GM23338 (cell line): Measurements from ENCODE around the gene DAND5.
A peak's percentile ranks its signal among the peaks of the same experiment; 100 is the strongest.

Experiments used
- CREB1 ChIP-seq: fragments of 250-450 bp; sonication (Bioruptor Pico); IDR thresholded peaks from 2 replicates; pipeline ENCODE4 v1.5.0; 2020; ENCODE audit warnings: low read depth, mild to moderate bottlenecking, moderate library complexity
- CTCF ChIP-seq, 2 experiments: fragments of 200-600 bp in 1 of 2; sonication (generic) in 1 of 2; conservative IDR thresholded peaks; 2 replicates each; pipeline versions ENCODE4 v1.5.1 to v1.6.1; 2016 to 2017; ENCODE audit warnings: antibody characterized with exemption in 2 of 2, low read depth in 2 of 2, mild to moderate bottlenecking in 2 of 2, moderate library complexity in 1 of 2
- EZH2 ChIP-seq: fragments of 200-600 bp; sonication (generic); IDR thresholded peaks from one replicate; pipeline ENCODE4 v1.8.0; 2017; ENCODE audit warnings: antibody characterized with exemption, mild to moderate bottlenecking, low read depth; ENCODE audit not compliant: unreplicated experiment
- EZH2phosphoT487 ChIP-seq: fragments of 200-600 bp; sonication (generic); IDR thresholded peaks from one replicate; pipeline ENCODE4 v1.8.1; 2018; ENCODE audit warnings: antibody characterized with exemption; ENCODE audit not compliant: unreplicated experiment
- NANOG ChIP-seq: IDR thresholded peaks from 2 replicates; pipeline ENCODE4 v1.6.1; 2016; ENCODE audit warnings: antibody characterized with exemption, borderline replicate concordance
- POLR2AphosphoS5 ChIP-seq: IDR thresholded peaks from 2 replicates; pipeline ENCODE4 v1.6.1; 2016; ENCODE audit warnings: antibody characterized with exemption, low read depth
- REST ChIP-seq: IDR thresholded peaks from one replicate; pipeline ENCODE4 v1.6.1; 2018; ENCODE audit warnings: antibody characterized with exemption; ENCODE audit not compliant: unreplicated experiment
- ZNF331 ChIP-seq: fragments of 250-450 bp; sonication (Bioruptor Pico); IDR thresholded peaks from 2 replicates; pipeline ENCODE4 v1.5.0; 2020; ENCODE audit warnings: low read depth, mild to moderate bottlenecking, moderate library complexity

- TF ChIP-seq CTCF (conservative IDR thresholded peaks at IDR 0.05; ENCODE audit: low read depth in 2 of 2) (no peak), EZH2phosphoT487 (no peak), POLR2AphosphoS5 (no peak), ZNF331 (CRISPR knock-in tag) (no peak), EZH2 (peak; percentile 47), REST (no peak), CREB1 (no peak), NANOG (no peak)
Measured at GRCh38 chr19:13006431-13007281, 37.3 kb downstream of the DAND5 start.
